ENCODE results near the gene NTM.

NTM gene

GRCh38 chr11:131884461-131885073, 514.2 kb downstream of the NTM start:
- no peak for DNase-seq

DNA sequence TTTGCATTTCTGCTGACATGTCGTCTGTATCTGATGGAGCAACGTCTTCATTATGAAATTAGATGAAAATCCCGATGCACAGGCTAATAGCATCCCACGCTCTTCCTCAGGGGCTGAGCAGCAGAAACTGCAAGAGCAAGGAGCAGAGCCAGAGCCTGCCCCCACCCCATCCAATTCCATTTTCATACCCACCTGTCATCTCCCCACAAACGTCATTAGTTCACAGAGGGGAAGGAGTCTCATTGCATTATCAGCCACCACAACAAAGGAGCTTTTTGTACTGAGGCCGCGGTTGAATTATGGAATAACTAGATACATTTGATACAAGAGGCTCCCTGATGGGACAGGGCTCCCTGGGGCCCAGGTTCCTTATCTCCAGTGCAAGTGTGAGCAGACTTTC, 515.0 kb downstream of the NTM start:
- DNase-seq: no peak

GRCh38 chr11:131886201-131886600, 515.8 kb downstream of the NTM start:
- DNase-seq: no peak

GRCh38 chr11:131888230-131888855, 517.9 kb downstream of the NTM start:
- no peak for DNase-seq

GRCh38 chr11:131889146-131889577, 518.7 kb downstream of the NTM start:
- DNase-seq: no peak

DNA sequence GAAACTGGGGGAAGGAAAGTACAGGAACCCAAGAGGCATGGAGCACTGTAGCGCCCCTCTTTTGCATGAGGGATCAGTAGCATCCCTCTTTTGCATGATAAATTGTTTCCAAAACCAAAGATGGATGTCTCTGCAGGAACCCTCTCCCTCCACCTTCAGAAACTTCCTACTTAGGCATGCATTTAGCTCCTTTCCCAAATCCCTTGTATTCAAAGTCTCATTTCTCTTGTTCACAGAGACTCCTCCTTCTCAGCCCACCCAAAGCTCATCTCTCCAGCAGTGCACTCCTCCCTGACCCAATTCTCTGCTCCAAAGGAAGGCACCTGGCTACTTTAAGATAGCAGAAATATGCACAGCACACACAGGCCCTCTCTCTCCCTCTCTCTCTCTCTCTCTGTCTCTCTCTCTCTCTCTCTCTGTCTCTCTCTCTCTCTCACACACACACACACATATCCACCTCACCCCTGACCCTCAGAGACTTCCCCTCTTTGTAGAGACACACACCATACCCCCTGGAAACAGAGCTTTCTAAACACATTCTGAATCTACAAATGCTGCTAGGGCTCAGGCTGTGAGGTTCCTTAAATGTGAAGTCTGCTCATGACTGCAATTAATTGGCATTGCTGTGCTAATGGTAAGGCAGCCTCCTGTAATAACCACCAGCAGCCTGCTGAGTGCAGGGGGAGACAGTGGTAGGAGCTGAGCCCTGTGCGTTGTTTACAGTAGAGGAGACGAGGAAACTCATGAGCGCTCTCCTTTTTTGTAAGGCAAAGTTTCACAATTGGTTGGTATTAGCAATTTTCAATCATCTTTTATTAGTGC, 519.6 kb downstream of the NTM start:
- DNase-seq: no peak

DNA sequence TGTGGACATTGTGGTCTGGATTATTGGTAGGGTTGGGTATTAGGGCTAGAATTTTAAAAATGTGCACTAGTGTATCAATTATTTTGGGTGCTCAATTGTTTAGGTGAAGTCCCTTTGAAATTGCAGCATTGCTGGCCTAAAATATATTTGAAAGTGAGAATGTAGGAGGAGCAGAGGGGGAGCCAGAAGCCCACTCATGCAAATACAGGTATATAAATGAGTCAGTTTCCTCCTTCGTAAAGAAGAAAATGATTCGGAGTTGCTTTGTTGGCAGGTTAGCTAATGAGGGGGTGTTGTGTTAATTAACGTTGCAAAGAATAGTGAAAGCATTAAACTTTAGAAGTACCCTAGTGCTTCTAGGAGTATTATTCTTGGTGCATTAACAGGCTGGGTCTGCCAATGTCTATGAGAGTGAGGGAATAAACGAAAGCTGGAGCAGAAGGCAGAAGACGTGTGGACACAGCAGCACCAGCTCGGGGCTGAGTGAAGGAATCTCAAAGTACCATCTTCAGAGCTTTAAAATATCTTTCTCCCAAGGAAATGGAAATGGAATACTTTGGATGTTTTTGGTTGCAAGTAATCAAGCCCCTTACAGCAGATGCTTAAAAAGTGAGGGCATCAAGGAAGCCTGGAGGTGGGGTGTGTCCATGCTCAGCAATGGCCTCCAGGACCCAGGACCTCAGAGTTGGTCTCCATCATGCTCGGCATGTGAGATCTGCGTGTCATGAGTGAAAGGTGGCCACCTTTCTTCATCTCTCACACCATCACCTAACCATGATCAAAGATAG, 522.9 kb downstream of the NTM start:
- no peak for DNase-seq

DNA sequence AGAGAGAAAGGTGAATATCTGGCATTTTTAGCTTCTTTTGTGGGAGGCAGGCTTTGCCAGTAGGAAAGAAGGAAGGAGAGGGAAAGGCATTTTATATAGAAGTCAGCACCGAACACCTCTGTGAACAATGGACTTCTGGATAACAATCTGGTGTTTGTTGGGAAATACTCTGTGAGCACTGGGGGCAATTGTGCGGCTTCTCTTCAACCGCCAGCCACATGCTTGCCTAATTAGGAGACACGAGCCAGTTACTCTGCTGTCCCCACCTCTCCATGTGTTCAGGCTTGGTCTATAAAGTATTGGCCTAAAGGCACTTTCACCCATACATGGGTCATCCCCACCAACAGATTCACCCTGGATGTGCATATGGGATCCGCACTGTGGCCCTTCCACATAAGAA, 523.6 kb downstream of the NTM start:
- no peak for DNase-seq

DNA sequence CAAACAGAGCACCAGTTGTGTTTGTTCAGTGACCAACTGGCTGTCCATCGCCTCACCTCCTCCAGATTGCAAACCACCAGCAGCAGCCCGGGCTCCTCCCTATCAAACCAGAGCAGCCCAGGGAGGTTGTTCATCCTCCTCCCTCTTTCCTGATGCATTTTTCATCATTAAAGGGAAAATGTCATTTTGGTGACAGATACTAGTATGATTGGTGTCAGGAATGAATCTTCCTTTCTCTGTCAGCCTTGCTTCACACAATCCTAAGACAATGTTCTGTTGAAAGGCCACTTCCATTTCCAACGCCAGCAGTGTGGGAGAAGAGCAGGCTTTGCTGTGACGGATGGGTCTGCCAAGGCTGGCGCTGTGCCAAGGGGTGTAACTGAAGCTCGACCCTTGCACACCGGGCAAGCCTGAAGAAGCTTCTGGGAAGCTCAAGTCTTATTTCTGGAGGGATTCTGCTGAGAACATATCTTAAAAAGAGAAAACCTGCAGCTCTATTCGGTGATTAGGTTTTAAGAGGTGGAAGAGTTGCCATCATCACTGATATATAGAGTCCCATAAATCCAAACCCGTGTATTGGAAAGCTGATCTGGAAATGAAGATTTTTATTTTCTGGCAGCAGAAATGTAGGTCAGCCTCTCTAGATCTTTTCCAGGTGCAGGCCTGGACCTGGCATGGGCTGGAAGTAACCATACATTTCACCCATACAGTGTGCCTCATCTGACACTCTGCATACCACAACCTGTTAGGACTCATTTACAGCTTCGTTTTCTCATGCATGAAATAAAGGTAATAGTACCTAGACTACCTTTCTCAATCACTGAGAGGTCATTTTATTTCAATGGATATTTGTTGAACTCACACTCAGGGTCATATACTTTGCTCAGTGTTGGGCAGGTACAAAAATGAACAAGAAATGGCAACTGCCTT, 524.5 kb downstream of the NTM start:
- DNase-seq: no peak

DNA sequence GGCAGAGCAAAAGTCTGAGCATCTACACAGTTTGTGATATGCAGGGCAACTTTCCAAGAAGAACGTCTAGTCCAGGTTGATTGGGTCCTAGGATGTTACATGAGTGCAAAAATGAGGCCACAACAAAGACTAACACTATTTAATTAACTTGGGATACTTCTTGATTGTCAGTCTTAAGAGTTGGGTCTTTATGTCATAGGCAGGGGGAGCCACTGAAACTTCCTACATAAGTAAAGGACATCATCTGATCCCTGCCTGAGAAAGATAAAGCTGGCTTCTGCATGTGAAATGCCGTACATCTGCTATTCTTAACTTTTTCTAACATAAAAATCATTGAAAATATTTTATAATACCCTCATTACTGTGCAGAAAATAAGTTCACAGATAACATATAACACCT, 525.5 kb downstream of the NTM start:
- no peak for DNase-seq

DNA sequence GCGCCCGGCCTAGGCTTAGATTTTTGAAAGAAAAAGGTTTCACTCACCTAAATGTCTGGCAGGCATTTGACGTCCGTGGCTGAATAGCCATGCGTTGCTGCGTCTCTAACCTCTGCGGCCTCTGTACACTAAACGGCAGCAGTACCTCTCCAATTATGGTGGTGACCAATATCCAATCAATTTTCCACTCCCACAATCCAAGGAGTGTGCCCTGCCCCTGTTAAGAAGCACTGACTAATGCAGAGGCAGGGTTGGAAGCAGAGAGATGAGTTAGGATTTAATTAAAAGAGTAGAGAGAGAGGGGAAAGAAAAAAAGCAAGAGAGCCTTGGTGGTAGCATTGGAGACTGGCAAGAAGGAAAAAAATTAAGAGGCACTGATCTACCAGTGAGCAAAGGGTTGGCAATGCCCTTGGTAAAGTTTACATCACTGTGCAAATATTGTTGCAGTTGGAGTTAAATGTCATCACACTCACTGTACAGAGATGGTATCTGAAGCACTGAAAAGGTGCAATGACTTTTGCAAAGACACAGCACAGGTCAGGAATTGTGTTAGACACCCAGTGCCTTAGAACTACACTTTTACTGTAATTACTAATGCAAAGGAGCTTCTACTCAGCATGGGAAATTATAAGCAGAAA, 526.7 kb downstream of the NTM start:
- DNase-seq: no peak

- DNase-seq: no peak
Measured at GRCh38 chr11:131897956-131898355, 527.5 kb downstream of the NTM start.

DNA sequence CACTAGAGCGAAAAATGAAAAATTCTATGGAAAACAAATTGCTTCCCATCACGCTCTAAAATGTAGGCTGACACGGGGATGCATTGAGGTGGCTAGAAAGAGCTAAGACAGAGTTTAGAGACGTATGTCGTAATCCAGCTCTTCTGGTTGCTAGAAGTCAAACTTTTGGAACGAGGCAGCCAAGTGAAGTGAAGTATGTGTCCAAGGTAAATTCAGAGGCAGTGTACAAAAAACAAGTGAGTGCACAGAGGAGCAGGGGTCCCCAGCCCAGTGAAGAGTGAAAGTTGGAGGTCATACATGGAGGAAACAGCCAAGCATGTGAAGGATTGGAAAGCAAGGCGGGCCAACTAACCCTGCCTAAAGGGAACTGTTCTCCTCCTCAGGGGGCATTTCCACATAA, 528.5 kb downstream of the NTM start:
- no peak for DNase-seq

- DNase-seq: no peak
Measured at GRCh38 chr11:131899950-131900580, 529.6 kb downstream of the NTM start.

DNA sequence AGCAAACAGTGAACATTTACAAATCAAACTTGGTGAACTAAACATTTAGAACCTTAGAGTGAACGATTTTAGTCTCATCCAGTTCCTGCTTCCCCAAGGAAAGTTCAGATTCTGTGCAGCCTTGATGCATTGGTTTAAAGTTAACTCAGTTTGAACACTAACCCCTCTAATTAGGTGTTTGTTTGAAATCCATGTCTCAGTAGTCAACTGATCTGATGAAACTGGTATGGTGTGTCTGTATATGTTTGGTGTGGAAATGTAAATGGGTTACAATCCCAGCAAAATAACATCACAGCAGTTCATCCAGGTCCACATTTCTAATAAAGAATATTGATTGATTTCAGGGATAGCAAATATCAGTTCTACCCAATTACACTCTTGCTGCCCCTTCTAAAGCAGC, 532.0 kb downstream of the NTM start:
- no peak for DNase-seq

DNA sequence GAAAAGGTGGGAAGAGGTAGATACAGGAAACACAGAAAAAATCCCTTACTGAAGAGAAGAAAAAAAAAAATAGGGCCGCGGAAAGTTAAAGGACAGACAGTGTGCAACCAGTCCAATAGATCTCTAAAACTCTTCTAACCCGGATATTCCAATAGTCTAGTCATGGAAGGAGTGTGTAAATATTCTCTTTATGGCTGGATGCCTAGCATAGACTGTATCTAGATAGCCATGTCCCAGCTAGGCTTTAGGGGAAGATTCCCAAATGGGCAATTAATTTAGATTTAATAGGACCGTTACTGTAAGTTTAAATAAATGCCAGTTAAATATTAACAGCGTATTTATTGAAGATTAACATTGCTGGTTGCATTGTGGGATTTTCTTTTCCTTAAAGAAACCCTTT, 532.7 kb downstream of the NTM start:
- DNase-seq: no peak

GRCh38 chr11:131904756-131905155, 534.3 kb downstream of the NTM start:
- DNase-seq: no peak

DNA sequence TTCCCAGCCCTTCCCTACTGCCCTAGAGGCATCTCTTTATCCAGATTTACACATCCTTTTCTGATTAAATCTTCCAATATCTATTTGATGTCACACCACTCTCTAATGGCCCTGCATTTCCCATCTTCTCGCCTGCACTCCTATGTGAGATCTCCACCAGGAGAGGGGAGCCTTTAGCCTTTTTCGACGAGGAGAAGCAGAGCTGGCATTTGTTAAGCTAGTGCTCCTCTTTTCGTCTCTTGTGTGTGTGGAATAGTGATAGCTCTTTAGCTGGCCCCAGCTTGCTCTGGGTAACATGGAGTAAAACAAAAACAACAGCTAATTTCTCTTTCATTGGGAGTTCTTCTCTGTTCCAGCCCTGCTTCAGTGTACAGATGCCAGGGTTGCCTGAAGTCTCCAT, 536.5 kb downstream of the NTM start:
- DNase-seq: no peak

- no peak for DNase-seq
Measured at GRCh38 chr11:131907371-131907770, 537.0 kb downstream of the NTM start.

- no peak for DNase-seq
Measured at GRCh38 chr11:131908316-131908715, 537.9 kb downstream of the NTM start.
